WTC11 (cell line): ENCODE results near the gene TMEM178B.

Source experiments
- ARID4B ChIP-seq: sonication (generic); formaldehyde crosslinking; IDR thresholded peaks from 2 replicates; pipeline ENCODE4 v1.8.0; 2023; ENCODE audit warnings: missing genetic modification reagents, mild to moderate bottlenecking, borderline replicate concordance
- ATF6 ChIP-seq: sonication (generic); formaldehyde crosslinking; IDR thresholded peaks from 2 replicates; pipeline ENCODE4 v1.8.1; 2023; ENCODE audit warnings: mild to moderate bottlenecking, missing genetic modification reagents
- CREB1 ChIP-seq: sonication (generic); formaldehyde crosslinking; IDR thresholded peaks from 2 replicates; pipeline ENCODE4 v1.8.0; 2023; ENCODE audit warnings: mild to moderate bottlenecking, missing genetic modification reagents
- JUN ChIP-seq: sonication (generic); formaldehyde crosslinking; IDR thresholded peaks from 2 replicates; pipeline ENCODE4 v1.8.0; 2023; ENCODE audit warnings: mild to moderate bottlenecking, missing genetic modification reagents
- SMAD3 ChIP-seq: sonication (generic); formaldehyde crosslinking; IDR thresholded peaks from 2 replicates; pipeline ENCODE4 v1.8.0; 2022; ENCODE audit warnings: missing genetic modification reagents, mild to moderate bottlenecking, borderline replicate concordance
- TF ChIP-seq, protein P1 (sequence below): fragments of 200-600 bp; IDR thresholded peaks from 2 replicates; pipeline ENCODE4 v1.8.0; 2022; ENCODE audit warnings: antibody characterized with exemption

- TF ChIP-seq CREB1 (no peak), ARID4B (CRISPR knock-in tag) (no peak), SMAD3 (CRISPR knock-in tag) (no peak), JUN (CRISPR knock-in tag) (no peak), ATF6 (CRISPR knock-in tag) (no peak)
- TF ChIP-seq, protein P1, sequence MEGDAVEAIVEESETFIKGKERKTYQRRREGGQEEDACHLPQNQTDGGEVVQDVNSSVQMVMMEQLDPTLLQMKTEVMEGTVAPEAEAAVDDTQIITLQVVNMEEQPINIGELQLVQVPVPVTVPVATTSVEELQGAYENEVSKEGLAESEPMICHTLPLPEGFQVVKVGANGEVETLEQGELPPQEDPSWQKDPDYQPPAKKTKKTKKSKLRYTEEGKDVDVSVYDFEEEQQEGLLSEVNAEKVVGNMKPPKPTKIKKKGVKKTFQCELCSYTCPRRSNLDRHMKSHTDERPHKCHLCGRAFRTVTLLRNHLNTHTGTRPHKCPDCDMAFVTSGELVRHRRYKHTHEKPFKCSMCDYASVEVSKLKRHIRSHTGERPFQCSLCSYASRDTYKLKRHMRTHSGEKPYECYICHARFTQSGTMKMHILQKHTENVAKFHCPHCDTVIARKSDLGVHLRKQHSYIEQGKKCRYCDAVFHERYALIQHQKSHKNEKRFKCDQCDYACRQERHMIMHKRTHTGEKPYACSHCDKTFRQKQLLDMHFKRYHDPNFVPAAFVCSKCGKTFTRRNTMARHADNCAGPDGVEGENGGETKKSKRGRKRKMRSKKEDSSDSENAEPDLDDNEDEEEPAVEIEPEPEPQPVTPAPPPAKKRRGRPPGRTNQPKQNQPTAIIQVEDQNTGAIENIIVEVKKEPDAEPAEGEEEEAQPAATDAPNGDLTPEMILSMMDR: 0 out of 2 replicates have a peak, but pooled peaks have one; percentile 35
These were observed 188.5 kb downstream of the TMEM178B start for GRCh38 chr7:141262101-141263090.
